HG02870 (cell line): ENCODE results near the gene ATP5IF1.

ENCODE experiments used
- ATAC-seq: cut with Tn5 transposase; IDR thresholded peaks from one replicate; pipeline ENCODE4 v1.9.1; 2021; ENCODE audit warnings: mild to moderate bottlenecking, moderate library complexity; ENCODE audit not compliant: unreplicated experiment

ATP5IF1 gene

GRCh38 chr1:28264897-28265296, 29.0 kb downstream of the ATP5IF1 start:
- ATAC-seq, result no peak

DNA sequence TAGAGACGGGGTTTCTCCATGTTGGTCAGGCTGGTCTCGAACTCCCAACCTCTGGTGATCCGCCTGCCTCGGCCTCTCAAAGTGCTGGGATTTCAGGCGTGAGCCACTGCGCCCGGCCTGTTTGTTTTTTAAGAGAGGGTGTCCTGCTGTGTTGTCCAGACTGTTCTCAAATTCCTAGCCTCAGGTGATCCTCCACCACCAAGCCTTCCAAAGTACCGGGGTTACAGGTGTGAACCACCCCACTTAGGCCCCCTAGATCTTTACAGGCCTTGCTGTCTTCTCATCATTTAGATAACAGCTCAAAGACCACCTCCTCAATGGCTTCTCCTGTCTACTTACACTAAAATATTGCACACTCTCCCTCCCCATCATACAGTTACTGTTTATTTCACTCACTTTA, 29.7 kb downstream of the ATP5IF1 start:
- ATAC-seq, result no peak

GRCh38 chr1:28266920-28267322, 31.0 kb downstream of the ATP5IF1 start:
- ATAC-seq, result no peak

- no peak for ATAC-seq
Measured at GRCh38 chr1:28267633-28268032, 31.7 kb downstream of the ATP5IF1 start.

DNA sequence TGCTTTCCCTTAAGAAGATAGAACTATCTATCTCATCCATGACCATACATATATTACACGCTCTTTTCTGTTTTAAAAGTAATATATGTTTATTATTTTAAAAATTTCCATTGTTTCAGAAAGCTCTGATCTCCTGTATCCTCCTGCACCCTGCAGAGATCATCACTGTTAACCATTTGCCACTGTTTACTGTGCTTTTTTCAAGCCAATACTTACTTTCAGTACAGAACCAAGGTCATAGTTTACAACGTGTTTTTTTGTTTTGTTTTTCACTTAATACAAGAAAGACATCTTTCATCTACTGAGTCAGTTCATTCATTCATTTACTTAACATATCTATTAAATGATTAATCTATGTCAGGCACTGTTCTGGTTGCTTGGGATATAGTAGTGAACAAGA, 33.6 kb downstream of the ATP5IF1 start:
- no peak for ATAC-seq

DNA sequence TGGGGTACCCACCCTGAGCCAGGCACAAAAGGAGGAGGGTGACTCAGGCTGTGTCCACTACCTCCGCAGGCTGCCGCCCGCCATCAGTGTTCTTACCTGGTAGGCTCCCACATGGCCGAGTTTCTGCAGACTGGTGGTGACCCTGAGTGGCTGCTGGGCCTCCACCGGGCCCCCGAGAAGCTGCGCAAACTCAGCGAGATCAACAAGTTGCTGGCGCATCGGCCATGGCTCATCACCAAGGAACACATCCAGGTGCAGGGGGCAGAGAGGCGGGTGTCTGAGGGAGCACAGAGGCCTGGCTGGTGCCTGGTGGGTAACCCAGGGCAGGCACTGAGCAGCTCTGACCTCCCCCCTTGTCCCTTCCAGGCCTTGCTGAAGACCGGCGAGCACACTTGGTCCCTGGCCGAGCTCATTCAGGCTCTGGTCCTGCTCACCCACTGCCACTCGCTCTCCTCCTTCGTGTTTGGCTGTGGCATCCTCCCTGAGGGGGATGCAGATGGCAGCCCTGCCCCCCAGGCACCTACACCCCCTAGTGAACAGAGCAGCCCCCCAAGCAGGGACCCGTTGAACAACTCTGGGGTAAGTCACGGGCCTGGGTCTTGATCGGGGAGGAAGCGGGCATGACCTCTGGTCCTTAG, 36.4 kb downstream of the ATP5IF1 start:
- no peak for ATAC-seq

- ATAC-seq, result no peak
Measured at GRCh38 chr1:28273216-28273860, 37.4 kb downstream of the ATP5IF1 start.

- ATAC-seq, result no peak
Measured at GRCh38 chr1:28278763-28279162, 42.8 kb downstream of the ATP5IF1 start.

GRCh38 chr1:28279721-28280120, 43.8 kb downstream of the ATP5IF1 start:
- ATAC-seq, result no peak

DNA sequence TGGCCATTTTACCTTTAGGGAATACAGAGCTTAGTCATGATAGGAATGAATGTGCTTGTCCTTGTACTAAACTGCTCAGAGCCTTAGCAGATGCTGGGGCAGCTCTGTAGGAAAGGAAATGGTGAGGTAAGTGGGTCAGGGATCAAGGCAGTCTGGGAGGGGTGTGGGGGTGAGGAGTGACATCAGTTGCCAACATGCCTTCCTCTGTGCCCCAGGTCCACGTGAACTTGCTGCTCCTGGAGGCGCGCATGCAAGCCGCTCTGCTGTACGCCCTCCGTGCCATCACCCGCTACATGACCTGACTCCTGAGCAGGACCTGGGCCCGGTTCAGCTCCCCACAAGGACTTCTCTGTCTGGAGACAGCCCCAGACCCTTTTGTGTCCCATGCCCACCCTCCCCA, 44.6 kb downstream of the ATP5IF1 start:
- ATAC-seq, result no peak

GRCh38 chr1:28280977-28281381, 45.1 kb downstream of the ATP5IF1 start:
- no peak for ATAC-seq

- ATAC-seq, result no peak
Measured at GRCh38 chr1:28281608-28282425, 45.9 kb downstream of the ATP5IF1 start.

- no peak for ATAC-seq
Measured at GRCh38 chr1:28282426-28283407, 46.8 kb downstream of the ATP5IF1 start.

DNA sequence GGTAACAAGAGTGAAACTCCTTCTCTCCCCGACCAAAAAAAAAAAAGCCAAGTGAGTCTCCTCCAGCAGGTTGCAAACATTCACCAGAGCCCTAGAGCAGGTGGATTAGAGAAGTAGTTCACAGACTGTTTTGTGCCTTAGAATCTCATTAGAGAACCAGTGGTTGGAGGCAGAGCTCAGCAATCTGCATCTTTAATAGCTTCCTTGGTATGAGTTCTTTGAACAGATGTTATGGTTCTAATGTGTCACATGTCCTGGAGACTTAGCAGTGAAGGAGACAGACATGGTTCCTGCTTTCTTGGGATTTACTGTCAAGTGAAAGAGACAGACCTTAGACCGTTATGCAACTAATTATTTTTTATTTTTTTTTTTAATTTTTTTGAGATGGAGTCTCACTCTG, 50.2 kb downstream of the ATP5IF1 start:
- ATAC-seq, result no peak
